ENCODE measurements around the gene C12orf42.

Gene C12orf42

DNA sequence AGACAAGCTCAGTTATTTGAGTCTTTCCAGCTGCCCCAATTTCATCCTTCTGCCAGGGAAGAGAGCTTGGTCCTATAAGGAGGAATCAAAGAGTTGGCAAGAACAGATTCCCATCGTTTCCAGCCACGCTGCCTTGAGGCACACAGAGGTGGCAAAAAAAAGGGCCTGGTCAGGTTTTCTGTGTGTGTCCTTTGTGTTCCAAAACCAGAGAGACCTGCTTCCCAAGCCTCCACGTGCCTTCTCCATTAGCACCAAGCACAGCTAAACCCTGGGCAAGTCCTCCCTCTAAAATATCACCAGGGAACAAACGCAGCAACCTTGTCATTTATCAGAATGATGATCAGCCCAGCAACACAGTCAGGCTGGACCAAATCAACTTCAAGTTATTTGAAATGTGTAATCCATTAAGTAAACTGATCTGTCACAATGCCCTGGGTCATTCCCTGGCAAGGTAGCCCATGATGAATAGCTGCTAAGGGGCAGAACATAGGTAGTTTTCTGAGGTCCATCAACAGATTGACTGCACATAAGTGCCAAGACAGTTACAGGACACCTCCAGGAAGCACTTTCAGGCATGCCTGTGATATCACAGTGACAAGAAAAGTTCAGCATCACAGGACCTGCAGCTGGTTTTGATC is 28.6 kb upstream of the C12orf42 start:
- H3K4me3 ChIP-seq (ENCODE audit: control insufficient read depth, low read depth, low read length), result no peak overlapping the region
- DNase-seq (ENCODE audit: low read depth), result no peak
- TF ChIP-seq CTCF (conservative IDR thresholded peaks at IDR 0.05; ENCODE audit: control insufficient read depth, insufficient read depth, low read depth, low read length), result no peak

- TF ChIP-seq CTCF (conservative IDR thresholded peaks at IDR 0.05; ENCODE audit: control insufficient read depth, insufficient read depth, low read depth, low read length), result no peak
- DNase-seq (ENCODE audit: low read depth), result no peak
Observed at GRCh38 chr12:103523771-103524170, 28.0 kb upstream of the C12orf42 start.

DNA sequence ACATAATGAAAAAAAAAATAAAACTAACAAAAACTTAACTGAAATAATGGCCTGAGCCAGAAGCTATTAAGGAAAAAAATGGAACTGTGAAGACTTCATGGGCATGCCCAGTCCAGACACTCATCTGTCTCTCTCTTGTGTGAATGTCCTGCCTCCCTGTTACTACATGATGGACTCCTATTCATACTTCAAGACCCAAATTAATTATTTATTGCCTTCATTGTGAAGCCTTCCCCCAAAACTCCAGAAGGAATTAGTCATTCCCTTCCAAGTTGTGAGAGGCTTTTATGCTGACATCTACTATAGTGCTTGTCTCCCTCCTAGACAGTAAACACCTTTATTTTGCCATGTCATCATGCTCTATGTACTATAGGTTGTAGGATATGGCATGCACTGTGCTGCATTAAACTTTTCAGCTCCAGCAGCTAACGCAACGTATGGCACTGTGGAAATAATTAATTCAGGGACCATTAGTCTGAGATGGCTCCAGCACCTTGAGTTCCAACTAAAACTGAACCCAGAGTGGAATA is 25.0 kb upstream of the C12orf42 start:
- no peak for DNase-seq (ENCODE audit: low read depth)
- TF ChIP-seq CTCF (conservative IDR thresholded peaks at IDR 0.05; ENCODE audit: control insufficient read depth, insufficient read depth, low read depth, low read length), result no peak
- no peak overlapping the region for H3K4me3 ChIP-seq (ENCODE audit: control insufficient read depth, low read depth, low read length)

More at GRCh38 chr12:103523771-103524170, 28.0 kb upstream of the C12orf42 start:
- no peak overlapping the region for H3K4me3 ChIP-seq (ENCODE audit: control insufficient read depth, low read depth, low read length)

DNA sequence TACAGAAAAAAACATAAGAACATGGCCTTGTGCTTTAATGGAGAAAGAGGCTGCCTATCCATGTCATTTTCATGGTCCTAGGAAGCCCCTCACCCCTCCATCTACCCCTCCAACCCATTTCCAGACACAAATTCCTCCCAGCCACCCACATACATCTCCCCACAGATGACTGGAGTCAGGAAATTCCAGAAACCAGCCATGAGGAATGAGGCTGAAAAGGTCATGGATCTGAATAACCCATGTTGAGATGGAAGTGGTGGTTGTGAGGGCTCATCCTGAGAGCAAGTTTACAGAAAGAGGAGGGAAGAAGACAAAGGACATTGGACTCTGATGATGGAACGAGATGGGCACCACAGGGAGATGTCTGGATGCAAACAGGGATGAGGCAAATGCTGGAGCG is 23.9 kb upstream of the C12orf42 start:
- DNase-seq (ENCODE audit: low read depth), result no peak
- H3K4me3 ChIP-seq (ENCODE audit: control insufficient read depth, low read depth, low read length), result no peak overlapping the region
- TF ChIP-seq CTCF (conservative IDR thresholded peaks at IDR 0.05; ENCODE audit: control insufficient read depth, insufficient read depth, low read depth, low read length), result no peak

- H3K4me3 ChIP-seq (ENCODE audit: control insufficient read depth, low read depth, low read length), result no peak overlapping the region
- TF ChIP-seq CTCF (conservative IDR thresholded peaks at IDR 0.05; ENCODE audit: control insufficient read depth, insufficient read depth, low read depth, low read length), result no peak
- no peak for DNase-seq (ENCODE audit: low read depth)
Observed at GRCh38 chr12:103518899-103519298, 23.1 kb upstream of the C12orf42 start.

- DNase-seq (ENCODE audit: low read depth), result no peak
- TF ChIP-seq CTCF (conservative IDR thresholded peaks at IDR 0.05; ENCODE audit: control insufficient read depth, insufficient read depth, low read depth, low read length), result no peak
- H3K4me3 ChIP-seq (ENCODE audit: control insufficient read depth, low read depth, low read length), result no peak overlapping the region
Observed at GRCh38 chr12:103517161-103517560, 21.4 kb upstream of the C12orf42 start.

All from fibroblast of mammary gland (primary cell).